GM12878 (cell line): Measurements from ENCODE around the gene WNT5B. TPM values are rescaled to one million over a fixed set of nuclear protein-coding genes. Genes with fewer than 3 reads are reported as not detected.

Source experiments
- RCOR1 ChIP-seq: conservative IDR thresholded peaks from 2 replicates; pipeline ENCODE4 v1.6.1; 2012; ENCODE audit warnings: low read depth, low read length, improper control_type of control experiment
- microRNA-seq: library from miRNA; unstranded; fragments of <30 nt; microRNA quantifications from one replicate; pipeline ENCODE4, GENCODE V29; 2018
- polyA plus RNA-seq, 11 experiments: library from polyadenylated mRNA; depleted of rRNA in 4 of 11; unstranded in 6 of 11; stranded (reverse) in 5 of 11; fragments of >200 nt; fragmentation: Nextera tagmentation in 4 of 11; fragmentation: Illumina TruSeq in 1 of 11; extraction: Ambion mirVana in 4 of 11; extraction: Trizol in 1 of 11; gene quantifications; 1 replicate in 1 of 11; 2 replicates in 10 of 11; pipeline versions ENCODE4 v1.2.1 to v1.2.3, GENCODE V29; 2011 to 2016; ENCODE audit warnings: inconsistent platforms in 2 of 11, missing spikeins in 2 of 11, low read depth in 1 of 11
- small RNA-seq: library from RNA; depleted of rRNA; stranded (forward); fragments of <200 nt; gene quantifications from one replicate; pipeline ENCODE3, GENCODE V24; 2014
- total RNA-seq, 4 experiments: library from RNA; depleted of rRNA in 3 of 4; stranded (reverse); fragments of >200 nt in 3 of 4; fragmentation: Illumina TruSeq in 1 of 4; extraction: Trizol in 1 of 4; gene quantifications; 2 replicates each; pipeline versions ENCODE4 v1.2.1 to v1.2.3, GENCODE V29; 2013 to 2021
- TF ChIP-seq, protein P1 (sequence below): fragments of 450-650 bp; IDR thresholded peaks from 2 replicates; pipeline ENCODE4 v1.6.1; 2014; ENCODE audit warnings: mild to moderate bottlenecking

The WNT5B gene
- total and polyA plus RNA-seq, 10 of the 15 experiments (the other 5 are each of a cell fraction or from before 2014, with no cell fraction given): 0.45 to 18.3 (median 5.4) TPM

DNA sequence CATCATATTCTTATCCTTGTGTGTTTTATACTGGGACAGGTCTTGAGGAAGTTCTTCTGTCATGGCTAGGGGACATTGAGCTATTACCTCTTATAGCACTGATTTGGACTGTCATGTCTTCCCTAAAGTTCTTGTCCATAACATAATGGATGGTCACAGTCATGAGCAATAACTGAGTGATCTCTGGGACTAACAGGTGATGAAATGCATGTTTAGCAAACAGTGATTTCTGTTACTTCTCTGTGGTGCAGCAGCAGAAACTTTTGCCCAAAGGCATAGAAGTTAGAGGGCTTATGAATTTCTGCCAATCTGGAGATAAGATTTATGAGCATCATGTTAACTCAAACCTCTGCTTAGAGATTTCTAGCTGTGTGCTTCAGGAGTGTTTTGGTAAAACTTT is 67.8 kb downstream of the WNT5B start (continued):
- TF ChIP-seq, protein P1, sequence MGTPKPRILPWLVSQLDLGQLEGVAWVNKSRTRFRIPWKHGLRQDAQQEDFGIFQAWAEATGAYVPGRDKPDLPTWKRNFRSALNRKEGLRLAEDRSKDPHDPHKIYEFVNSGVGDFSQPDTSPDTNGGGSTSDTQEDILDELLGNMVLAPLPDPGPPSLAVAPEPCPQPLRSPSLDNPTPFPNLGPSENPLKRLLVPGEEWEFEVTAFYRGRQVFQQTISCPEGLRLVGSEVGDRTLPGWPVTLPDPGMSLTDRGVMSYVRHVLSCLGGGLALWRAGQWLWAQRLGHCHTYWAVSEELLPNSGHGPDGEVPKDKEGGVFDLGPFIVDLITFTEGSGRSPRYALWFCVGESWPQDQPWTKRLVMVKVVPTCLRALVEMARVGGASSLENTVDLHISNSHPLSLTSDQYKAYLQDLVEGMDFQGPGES: no peak
- TF ChIP-seq RCOR1: no peak

Small RNA genes lying within 50 kb of the gene (microRNA-seq; reads per million reads assigned to microRNA genes)
- not detected for gene MIR3649

Small RNA genes lying within 50 kb of the gene (small RNA-seq; reads per million reads assigned to genes)
- not detected for gene MIR3649

Other genes starting within 250 kb of the WNT5B start
- 11.8 and 12.8 TPM in 2 replicates for gene FBXL14, start 34.6 kb upstream of the WNT5B start, total RNA-seq (2014; rRNA removed)
- gene FBXL14, start 34.6 kb upstream of the WNT5B start, total RNA-seq (2014; rRNA removed; fragmentation: Illumina TruSeq; extraction: Trizol): 3.2 and 4.0 TPM in 2 replicates
- 18.8 and 19.0 TPM in 2 replicates for gene FBXL14, start 34.6 kb upstream of the WNT5B start, total RNA-seq (2021)
- 5.6 and 12.8 TPM in 2 replicates for gene FBXL14, start 34.6 kb upstream of the WNT5B start, polyA plus RNA-seq (2011; rRNA removed)
- gene FBXL14, start 34.6 kb upstream of the WNT5B start, polyA plus RNA-seq (2014; fragmentation: Illumina TruSeq; extraction: Trizol): 0.19 and 1.4 TPM in 2 replicates
- gene FBXL14, start 34.6 kb upstream of the WNT5B start, polyA plus RNA-seq (2014; fragmentation: Nextera tagmentation; extraction: Ambion mirVana): under 1 TPM; 0.44 to 0.64 TPM
- gene FBXL14, start 34.6 kb upstream of the WNT5B start, polyA plus RNA-seq (2014; rRNA removed): 16.8 and 19.0 TPM in 2 replicates
- gene FBXL14, start 34.6 kb upstream of the WNT5B start, polyA plus RNA-seq (2016; fragmentation: Nextera tagmentation; extraction: Ambion mirVana): 1 to 10 TPM; 1.1 to 1.7 TPM
- gene ADIPOR2, start 61.8 kb downstream of the WNT5B start, total RNA-seq (2014; rRNA removed): 32.4 and 36.4 TPM in 2 replicates
- gene ADIPOR2, start 61.8 kb downstream of the WNT5B start, total RNA-seq (2014; rRNA removed; fragmentation: Illumina TruSeq; extraction: Trizol): 51.5 and 52.1 TPM in 2 replicates
- gene ADIPOR2, start 61.8 kb downstream of the WNT5B start, total RNA-seq (2021): 56.7 and 65.0 TPM in 2 replicates
- gene ADIPOR2, start 61.8 kb downstream of the WNT5B start, polyA plus RNA-seq (2011; rRNA removed): 55.5 and 68.1 TPM in 2 replicates
- gene ADIPOR2, start 61.8 kb downstream of the WNT5B start, polyA plus RNA-seq (2014; fragmentation: Illumina TruSeq; extraction: Trizol): 57.6 and 71.9 TPM in 2 replicates
- 10 to 100 TPM; 15.4 to 18.2 TPM for gene ADIPOR2, start 61.8 kb downstream of the WNT5B start, polyA plus RNA-seq (2014; fragmentation: Nextera tagmentation; extraction: Ambion mirVana)
- 34.5 and 43.5 TPM in 2 replicates for gene ADIPOR2, start 61.8 kb downstream of the WNT5B start, polyA plus RNA-seq (2014; rRNA removed)
- 10 to 100 TPM in 1 of 2 experiments, 1 to 10 TPM in 1; 8.6 to 10.3 TPM for gene ADIPOR2, start 61.8 kb downstream of the WNT5B start, polyA plus RNA-seq (2016; fragmentation: Nextera tagmentation; extraction: Ambion mirVana)
- gene LRTM2, start 191.3 kb downstream of the WNT5B start, total RNA-seq (2014; rRNA removed): not detected in 2 replicates
- gene LRTM2, start 191.3 kb downstream of the WNT5B start, total RNA-seq (2014; rRNA removed; fragmentation: Illumina TruSeq; extraction: Trizol): not detected in 2 replicates
- gene LRTM2, start 191.3 kb downstream of the WNT5B start, total RNA-seq (2021): not detected in 2 replicates
- 0.05 TPM in 1 of 2 replicates, not detected in the other for gene LRTM2, start 191.3 kb downstream of the WNT5B start, polyA plus RNA-seq (2011; rRNA removed)
- not detected in 2 replicates for gene LRTM2, start 191.3 kb downstream of the WNT5B start, polyA plus RNA-seq (2014; fragmentation: Illumina TruSeq; extraction: Trizol)
- not detected for gene LRTM2, start 191.3 kb downstream of the WNT5B start, polyA plus RNA-seq (2014; fragmentation: Nextera tagmentation; extraction: Ambion mirVana)
- not detected in 2 replicates for gene LRTM2, start 191.3 kb downstream of the WNT5B start, polyA plus RNA-seq (2014; rRNA removed)
- not detected for gene LRTM2, start 191.3 kb downstream of the WNT5B start, polyA plus RNA-seq (2016; fragmentation: Nextera tagmentation; extraction: Ambion mirVana)